HEK293 (cell line): ENCODE data around the gene LNPEP.

Source experiments
- CTCF ChIA-PET: fragments of 350-600 bp; formaldehyde crosslinking; extraction: SDS; loops from one replicate; lab custom pipeline; 2021; ENCODE audit warnings: antibody characterized with exemption; lab: Yijun Ruan, JAX
- POLR2A ChIA-PET: fragments of 300-600 bp; formaldehyde crosslinking; extraction: SDS; loops from one replicate; lab custom pipeline; 2020; ENCODE audit warnings: antibody characterized with exemption, inconsistent platforms; lab: Yijun Ruan, JAX
- H3K27ac ChIP-seq: fragments of 200-500 bp; sonication (Bioruptor generic); 2 replicates; pipeline ENCODE4 v1.5.1; 2014; ENCODE audit warnings: low read depth, low read length, control low read depth, inconsistent platforms; ENCODE audit errors: extremely low read depth
- H3K36me3 ChIP-seq, 2 experiments: fragments of 200-500 bp in 1 of 2; sonication (Bioruptor generic) in 1 of 2; 1 replicate in 1 of 2; 2 replicates in 1 of 2; pipeline ENCODE4 v1.5.1; 2014 to 2017; ENCODE audit warnings: inconsistent platforms in 2 of 2, low read length in 2 of 2; ENCODE audit not compliant: control insufficient read depth in 2 of 2, insufficient read depth in 1 of 2
- H3K4me1 ChIP-seq: fragments of 200-500 bp; sonication (Bioruptor generic); 2 replicates; pipeline ENCODE4 v1.5.1; 2014; ENCODE audit warnings: mild to moderate bottlenecking, low read length, inconsistent platforms; ENCODE audit not compliant: control insufficient read depth, insufficient read depth
- H3K4me3 ChIP-seq: 2 replicates; pipeline ENCODE4 v1.5.1; 2011; ENCODE audit warnings: low read depth, mild to moderate bottlenecking, control low read depth, low read length, moderate library complexity
- H3K9me3 ChIP-seq: fragments of 200-500 bp; sonication (Bioruptor generic); 2 replicates; pipeline ENCODE4 v1.5.1; 2014; ENCODE audit warnings: low read depth, low read length, inconsistent platforms; ENCODE audit not compliant: control insufficient read depth, insufficient read depth
- BCL11A ChIP-seq: fragments of 450-650 bp; formaldehyde crosslinking; IDR thresholded peaks from 2 replicates; pipeline ENCODE4 v1.5.1; 2016; ENCODE audit warnings: low read depth, missing biosample characterization, missing genetic modification characterization
- EGR2 ChIP-seq: fragments of 450-650 bp; formaldehyde crosslinking; IDR thresholded peaks from 2 replicates; pipeline ENCODE4 v1.5.1; 2016; ENCODE audit warnings: low read depth, missing biosample characterization, missing genetic modification characterization
- GLI4 ChIP-seq: fragments of 450-650 bp; formaldehyde crosslinking; IDR thresholded peaks from 2 replicates; pipeline ENCODE4 v1.5.1; 2016; ENCODE audit warnings: missing biosample characterization, missing genetic modification characterization
- GLIS1 ChIP-seq: fragments of 450-650 bp; formaldehyde crosslinking; IDR thresholded peaks from 2 replicates; pipeline ENCODE4 v1.5.1; 2016; ENCODE audit warnings: missing biosample characterization, missing genetic modification characterization
- IKZF3 ChIP-seq: fragments of 450-650 bp; IDR thresholded peaks from 2 replicates; pipeline ENCODE4 v1.5.0; 2018; ENCODE audit warnings: missing biosample characterization, mild to moderate bottlenecking, missing genetic modification characterization, moderate library complexity
- KLF10 ChIP-seq: fragments of 450-650 bp; IDR thresholded peaks from 2 replicates; pipeline ENCODE4 v1.5.1; 2018; ENCODE audit warnings: missing biosample characterization, mild to moderate bottlenecking, missing genetic modification characterization
- OSR2 ChIP-seq: fragments of 450-650 bp; formaldehyde crosslinking; IDR thresholded peaks from 2 replicates; pipeline ENCODE4 v1.5.1; 2016; ENCODE audit warnings: missing biosample characterization, missing genetic modification characterization
- PRDM2 ChIP-seq: fragments of 450-650 bp; formaldehyde crosslinking; IDR thresholded peaks from 2 replicates; pipeline ENCODE4 v1.5.1; 2016; ENCODE audit warnings: missing biosample characterization, missing genetic modification characterization, borderline replicate concordance
- PRDM4 ChIP-seq: fragments of 450-650 bp; formaldehyde crosslinking; IDR thresholded peaks from 2 replicates; pipeline ENCODE4 v1.5.1; 2017; ENCODE audit warnings: missing biosample characterization, missing genetic modification characterization
- SP7 ChIP-seq: fragments of 450-650 bp; formaldehyde crosslinking; IDR thresholded peaks from 2 replicates; pipeline ENCODE4 v1.5.1; 2016; ENCODE audit warnings: missing biosample characterization, missing genetic modification characterization
- ZBTB17 ChIP-seq: fragments of 450-650 bp; formaldehyde crosslinking; IDR thresholded peaks from 2 replicates; pipeline ENCODE4 v1.5.1; 2016; ENCODE audit warnings: missing biosample characterization, missing genetic modification characterization
- ZEB2 ChIP-seq: fragments of 450-650 bp; formaldehyde crosslinking; IDR thresholded peaks from 2 replicates; pipeline ENCODE4 v1.5.1; 2016; ENCODE audit warnings: missing biosample characterization, missing genetic modification characterization
- ZNF10 ChIP-seq: fragments of 450-650 bp; formaldehyde crosslinking; IDR thresholded peaks from 2 replicates; pipeline ENCODE4 v1.5.1; 2017; ENCODE audit warnings: missing biosample characterization, missing genetic modification characterization
- ZNF214 ChIP-seq: fragments of 450-650 bp; formaldehyde crosslinking; IDR thresholded peaks from 2 replicates; pipeline ENCODE4 v1.5.1; 2017; ENCODE audit warnings: missing biosample characterization, mild to moderate bottlenecking, missing genetic modification characterization, borderline replicate concordance
- ZNF24 ChIP-seq: fragments of 450-650 bp; formaldehyde crosslinking; IDR thresholded peaks from 2 replicates; pipeline ENCODE4 v1.5.1; 2016; ENCODE audit warnings: missing biosample characterization, missing genetic modification characterization
- ZNF501 ChIP-seq: fragments of 450-650 bp; formaldehyde crosslinking; IDR thresholded peaks from 2 replicates; pipeline ENCODE4 v1.5.1; 2016; ENCODE audit warnings: missing biosample characterization, missing genetic modification characterization
- ZNF561 ChIP-seq: fragments of 450-650 bp; IDR thresholded peaks from 2 replicates; pipeline ENCODE4 v1.5.1; 2018; ENCODE audit warnings: missing biosample characterization, missing genetic modification characterization, borderline replicate concordance
- ZNF580 ChIP-seq: fragments of 450-650 bp; formaldehyde crosslinking; IDR thresholded peaks from 2 replicates; pipeline ENCODE4 v1.5.1; 2016; ENCODE audit warnings: missing biosample characterization, missing genetic modification characterization
- ZNF600 ChIP-seq: fragments of 450-650 bp; formaldehyde crosslinking; IDR thresholded peaks from 2 replicates; pipeline ENCODE4 v1.5.1; 2016; ENCODE audit warnings: missing biosample characterization, missing genetic modification characterization
- ZNF837 ChIP-seq: fragments of 450-650 bp; formaldehyde crosslinking; IDR thresholded peaks from 2 replicates; pipeline ENCODE4 v1.5.1; 2016; ENCODE audit warnings: missing biosample characterization, missing genetic modification characterization
- ZNF843 ChIP-seq: fragments of 450-650 bp; formaldehyde crosslinking; IDR thresholded peaks from 2 replicates; pipeline ENCODE4 v1.5.1; 2016; ENCODE audit warnings: missing biosample characterization, missing genetic modification characterization
- ZSCAN30 ChIP-seq: fragments of 450-650 bp; IDR thresholded peaks from 2 replicates; pipeline ENCODE4 v1.5.1; 2018; ENCODE audit warnings: missing biosample characterization, mild to moderate bottlenecking, missing genetic modification characterization, moderate library complexity
- ZSCAN4 ChIP-seq: fragments of 450-650 bp; formaldehyde crosslinking; IDR thresholded peaks from 2 replicates; pipeline ENCODE4 v1.5.1; 2017; ENCODE audit warnings: missing biosample characterization, missing genetic modification characterization
- ZXDB ChIP-seq: fragments of 450-650 bp; formaldehyde crosslinking; IDR thresholded peaks from 2 replicates; pipeline ENCODE4 v1.5.1; 2016; ENCODE audit warnings: missing biosample characterization, missing genetic modification characterization
- TF ChIP-seq, protein P1 (sequence below): fragments of 450-650 bp; formaldehyde crosslinking; IDR thresholded peaks from 2 replicates; pipeline ENCODE4 v1.5.1; 2016; ENCODE audit warnings: missing biosample characterization, missing genetic modification characterization

Gene LNPEP

DNA sequence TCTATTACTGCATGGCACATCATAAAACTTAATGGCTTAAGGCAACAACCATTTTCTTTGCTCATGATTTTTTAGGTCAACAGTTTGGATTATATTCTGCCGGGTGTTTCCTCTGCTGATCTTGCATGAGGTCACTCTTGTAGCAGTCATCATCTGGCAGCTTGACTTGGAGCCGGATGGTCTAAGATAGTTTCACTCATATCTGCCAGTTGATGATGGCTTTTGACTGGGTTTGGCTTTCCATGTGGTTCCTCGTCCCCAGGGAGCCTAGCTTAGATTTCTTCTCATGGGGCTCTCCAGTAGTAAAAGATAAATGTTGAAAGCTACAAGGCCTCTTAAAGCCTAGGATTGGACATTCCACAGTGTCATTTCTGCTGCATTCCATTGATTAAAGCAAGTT lies 27.4 kb downstream of the LNPEP start:
- H3K9me3 ChIP-seq, result no peaks in the 10 kb centered on the region
- CTCF ChIA-PET, result interaction anchor here (0.9 to 1.4 kb wide), 2 partner anchors 34 to 626 kb away, joined by 3 to 4 read pairs; no protein-coding TSS in a partner anchor
- TF ChIP-seq BCL11A (tag by site-specific recombination) (0 out of 2 replicates have a peak, but pooled peaks have one; percentile 56), SP7 (tag by site-specific recombination) (peak; percentile 74), OSR2 (tag by site-specific recombination) (peak; percentile 67; the same call in 1 of the 2 replicates), PRDM4 (tag by site-specific recombination) (0 out of 2 replicates have a peak, but pooled peaks have one; percentile 26), GLI4 (tag by site-specific recombination) (no peak), ZNF561 (peak; percentile 24; the same call in 1 of the 2 replicates), KLF10 (0 out of 2 replicates have a peak, but pooled peaks have one; percentile 31), ZNF10 (0 out of 2 replicates have a peak, but pooled peaks have one; percentile 50), ZNF24 (tag by site-specific recombination) (peak; percentile 48; the same call in 1 of the 2 replicates), ZNF214 (tag by site-specific recombination) (no peak), PRDM2 (tag by site-specific recombination) (no peak), ZNF600 (tag by site-specific recombination) (peak; percentile 71; the same call in 1 of the 2 replicates), ZNF837 (no peak), ZXDB (tag by site-specific recombination) (0 out of 2 replicates have a peak, but pooled peaks have one; percentile 32), ZSCAN4 (tag by site-specific recombination) (no peak), ZEB2 (peak; percentile 89), ZNF580 (no peak), GLIS1 (tag by site-specific recombination) (peak; percentile 37), ZNF501 (peak; percentile 73; the same call in 1 of the 2 replicates), ZBTB17 (peak; percentile 80), IKZF3 (tag by site-specific recombination) (peak; percentile 59), ZSCAN30 (tag by site-specific recombination) (0 out of 2 replicates have a peak, but pooled peaks have one; percentile 22), ZNF843 (tag by site-specific recombination) (peak; percentile 48; the same call in 1 of the 2 replicates), EGR2 (tag by site-specific recombination) (no peak)
- TF ChIP-seq, protein P1, sequence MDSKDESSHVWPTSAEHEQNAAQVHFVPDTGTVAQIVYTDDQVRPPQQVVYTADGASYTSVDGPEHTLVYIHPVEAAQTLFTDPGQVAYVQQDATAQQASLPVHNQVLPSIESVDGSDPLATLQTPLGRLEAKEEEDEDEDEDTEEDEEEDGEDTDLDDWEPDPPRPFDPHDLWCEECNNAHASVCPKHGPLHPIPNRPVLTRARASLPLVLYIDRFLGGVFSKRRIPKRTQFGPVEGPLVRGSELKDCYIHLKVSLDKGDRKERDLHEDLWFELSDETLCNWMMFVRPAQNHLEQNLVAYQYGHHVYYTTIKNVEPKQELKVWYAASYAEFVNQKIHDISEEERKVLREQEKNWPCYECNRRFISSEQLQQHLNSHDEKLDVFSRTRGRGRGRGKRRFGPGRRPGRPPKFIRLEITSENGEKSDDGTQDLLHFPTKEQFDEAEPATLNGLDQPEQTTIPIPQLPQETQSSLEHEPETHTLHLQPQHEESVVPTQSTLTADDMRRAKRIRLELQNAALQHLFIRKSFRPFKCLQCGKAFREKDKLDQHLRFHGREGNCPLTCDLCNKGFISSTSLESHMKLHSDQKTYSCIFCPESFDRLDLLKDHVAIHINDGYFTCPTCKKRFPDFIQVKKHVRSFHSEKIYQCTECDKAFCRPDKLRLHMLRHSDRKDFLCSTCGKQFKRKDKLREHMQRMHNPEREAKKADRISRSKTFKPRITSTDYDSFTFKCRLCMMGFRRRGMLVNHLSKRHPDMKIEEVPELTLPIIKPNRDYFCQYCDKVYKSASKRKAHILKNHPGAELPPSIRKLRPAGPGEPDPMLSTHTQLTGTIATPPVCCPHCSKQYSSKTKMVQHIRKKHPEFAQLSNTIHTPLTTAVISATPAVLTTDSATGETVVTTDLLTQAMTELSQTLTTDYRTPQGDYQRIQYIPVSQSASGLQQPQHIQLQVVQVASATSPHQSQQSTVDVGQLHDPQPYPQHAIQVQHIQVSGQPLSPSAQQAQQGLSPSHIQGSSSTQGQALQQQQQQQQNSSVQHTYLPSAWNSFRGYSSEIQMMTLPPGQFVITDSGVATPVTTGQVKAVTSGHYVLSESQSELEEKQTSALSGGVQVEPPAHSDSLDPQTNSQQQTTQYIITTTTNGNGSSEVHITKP (tag by site-specific recombination), result peak; percentile 46

More for the DNA sequence above, 27.4 kb downstream of the LNPEP start:
- H3K36me3 ChIP-seq, result no peaks in the 10 kb centered on the region
- 0 out of 2 replicates have a peak overlapping the region, but pooled peaks have one; percentile 2 for H3K27ac ChIP-seq
- H3K4me3 ChIP-seq, result no peak overlapping the region
- POLR2A ChIA-PET, result interaction anchor here (1.4 kb wide), 1 partner anchor 27 kb away, joined by 3 read pairs; the partner anchor contains the start of gene LNPEP
- H3K4me1 ChIP-seq, result peaks cover 20% of the 10 kb centered on the region
